Osteoblast (primary cell): ENCODE measurements around the gene DEF6. TPM values are rescaled to one million over a fixed set of nuclear protein-coding genes. Genes with fewer than 3 reads are reported as not detected.

Experiments used
- DNase-seq: peaks from one replicate; pipeline ENCODE4 v3.0.0; 2011; ENCODE audit warnings: low spot score, mixed read lengths; ENCODE audit not compliant: insufficient read length; ENCODE audit errors: missing footprints
- H2AFZ ChIP-seq: 2 replicates; pipeline ENCODE4 v1.6.0; 2011; ENCODE audit warnings: mild to moderate bottlenecking, low read length
- H3K27ac ChIP-seq: 2 replicates; pipeline ENCODE4 v1.5.1; 2011; ENCODE audit warnings: mild to moderate bottlenecking, low read depth, low read length, moderate library complexity
- H3K27me3 ChIP-seq: 2 replicates; pipeline ENCODE4 v1.6.0; 2012; ENCODE audit warnings: mild to moderate bottlenecking, control low read depth, inconsistent platforms, low read length, moderate library complexity; ENCODE audit not compliant: insufficient read depth
- H3K36me3 ChIP-seq: 2 replicates; pipeline ENCODE4 v1.5.1; 2011; ENCODE audit warnings: mild to moderate bottlenecking, low read length, control low read depth, moderate library complexity; ENCODE audit not compliant: insufficient read depth
- H3K4me1 ChIP-seq: 2 replicates; pipeline ENCODE4 v1.5.1; 2011; ENCODE audit warnings: mild to moderate bottlenecking, low read length, control low read depth, moderate library complexity; ENCODE audit not compliant: insufficient read depth
- H3K4me2 ChIP-seq: 2 replicates; pipeline ENCODE4 v1.6.0; 2011; ENCODE audit warnings: mild to moderate bottlenecking, low read length; ENCODE audit not compliant: insufficient read depth
- H3K4me3 ChIP-seq: fragments of 200-600 bp; sonication (generic); 3 replicates; pipeline ENCODE4 v1.5.1; 2012; ENCODE audit warnings: mild to moderate bottlenecking, low read length, inconsistent platforms; ENCODE audit not compliant: insufficient read depth
- H3K79me2 ChIP-seq: 2 replicates; pipeline ENCODE4 v1.6.0; 2012; ENCODE audit warnings: mild to moderate bottlenecking, low read length, control low read depth, inconsistent platforms; ENCODE audit not compliant: insufficient read depth
- H3K9me3 ChIP-seq: 2 replicates; pipeline ENCODE4 v1.5.1; 2011; ENCODE audit warnings: low read depth, low read length, control low read depth
- H4K20me1 ChIP-seq: 2 replicates; pipeline ENCODE4 v1.6.0; 2012; ENCODE audit warnings: mild to moderate bottlenecking, low read length, control low read depth; ENCODE audit not compliant: insufficient read depth
- total RNA-seq: library from RNA; depleted of rRNA; stranded (reverse); fragments of >200 nt; gene quantifications from 2 replicates; pipeline ENCODE4 v1.2.3, GENCODE V29; 2012
- TF ChIP-seq, protein P1 (sequence below): IDR thresholded peaks from 2 replicates; pipeline ENCODE4 v1.5.1; 2011; ENCODE audit warnings: mild to moderate bottlenecking, low read depth, low read length, moderate library complexity; ENCODE audit errors: extremely low read depth

DEF6 gene
- total RNA-seq, 1 donor, result 0.72 TPM

DNA sequence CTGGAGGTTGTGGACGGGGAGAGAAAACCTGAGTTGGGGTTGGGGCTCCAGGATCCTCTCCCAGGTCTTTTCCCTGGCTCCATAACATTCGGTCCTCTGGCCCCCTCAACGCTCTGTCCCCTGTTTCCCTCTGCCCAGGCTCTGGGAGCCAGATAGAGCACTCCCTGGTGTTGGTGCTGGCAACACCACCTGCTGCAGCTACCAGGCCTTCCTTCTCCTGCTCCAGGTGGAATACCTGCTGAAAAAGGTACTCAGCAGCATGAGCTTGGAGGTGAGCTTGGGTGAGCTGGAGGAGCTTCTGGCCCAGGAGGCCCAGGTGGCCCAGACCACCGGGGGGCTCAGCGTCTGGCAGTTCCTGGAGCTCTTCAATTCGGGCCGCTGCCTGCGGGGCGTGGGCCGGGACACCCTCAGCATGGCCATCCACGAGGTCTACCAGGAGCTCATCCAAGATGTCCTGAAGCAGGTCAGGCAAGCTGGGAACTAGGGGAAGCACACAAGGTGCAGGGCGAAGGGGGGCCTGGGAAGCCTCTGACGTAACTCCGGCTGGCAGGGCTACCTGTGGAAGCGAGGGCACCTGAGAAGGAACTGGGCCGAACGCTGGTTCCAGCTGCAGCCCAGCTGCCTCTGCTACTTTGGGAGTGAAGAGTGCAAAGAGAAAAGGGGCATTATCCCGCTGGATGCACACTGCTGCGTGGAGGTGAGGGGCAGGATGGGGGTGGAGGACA is 14.6 kb downstream of the DEF6 start:
- H3K79me2 ChIP-seq, result no peaks in the 10 kb centered on the region
- H3K4me1 ChIP-seq, result no peaks in the 10 kb centered on the region
- no peaks in the 10 kb centered on the region for H3K9me3 ChIP-seq
- peaks cover 7% of the 10 kb centered on the region for H3K27me3 ChIP-seq
- DNase-seq, result peak; percentile 52
- no peaks in the 10 kb centered on the region for H3K36me3 ChIP-seq
- H3K4me3 ChIP-seq, result no peak overlapping the region
- H4K20me1 ChIP-seq, result no peaks in the 10 kb centered on the region
- no peak overlapping the region for H3K27ac ChIP-seq
- no peak overlapping the region for H2AFZ ChIP-seq
- TF ChIP-seq, protein P1, sequence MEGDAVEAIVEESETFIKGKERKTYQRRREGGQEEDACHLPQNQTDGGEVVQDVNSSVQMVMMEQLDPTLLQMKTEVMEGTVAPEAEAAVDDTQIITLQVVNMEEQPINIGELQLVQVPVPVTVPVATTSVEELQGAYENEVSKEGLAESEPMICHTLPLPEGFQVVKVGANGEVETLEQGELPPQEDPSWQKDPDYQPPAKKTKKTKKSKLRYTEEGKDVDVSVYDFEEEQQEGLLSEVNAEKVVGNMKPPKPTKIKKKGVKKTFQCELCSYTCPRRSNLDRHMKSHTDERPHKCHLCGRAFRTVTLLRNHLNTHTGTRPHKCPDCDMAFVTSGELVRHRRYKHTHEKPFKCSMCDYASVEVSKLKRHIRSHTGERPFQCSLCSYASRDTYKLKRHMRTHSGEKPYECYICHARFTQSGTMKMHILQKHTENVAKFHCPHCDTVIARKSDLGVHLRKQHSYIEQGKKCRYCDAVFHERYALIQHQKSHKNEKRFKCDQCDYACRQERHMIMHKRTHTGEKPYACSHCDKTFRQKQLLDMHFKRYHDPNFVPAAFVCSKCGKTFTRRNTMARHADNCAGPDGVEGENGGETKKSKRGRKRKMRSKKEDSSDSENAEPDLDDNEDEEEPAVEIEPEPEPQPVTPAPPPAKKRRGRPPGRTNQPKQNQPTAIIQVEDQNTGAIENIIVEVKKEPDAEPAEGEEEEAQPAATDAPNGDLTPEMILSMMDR, result no peak
- H3K4me2 ChIP-seq, result no peak overlapping the region

DNA sequence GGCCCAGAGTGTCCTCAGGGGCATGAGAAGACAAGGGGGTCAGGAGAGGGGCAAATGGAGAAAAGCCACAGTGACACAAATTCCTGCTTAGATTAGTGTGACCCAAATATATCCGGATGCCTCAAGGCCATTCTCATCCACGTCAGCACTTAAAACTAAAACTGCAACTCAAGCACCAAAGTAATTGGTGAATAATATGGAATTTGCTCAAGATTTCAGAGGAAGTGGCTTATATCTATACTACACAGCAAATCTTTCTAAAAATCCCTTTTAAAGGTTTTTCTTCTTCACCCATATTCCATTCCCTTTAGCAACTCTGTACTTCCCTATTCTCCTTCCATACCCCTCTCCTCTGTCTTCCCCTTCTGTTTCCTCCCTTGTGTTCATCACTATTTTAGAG is 15.2 kb downstream of the DEF6 start:
- Histone ChIP-seq H3K4me1 (peaks cover 2% of the 10 kb centered on the region), H3K36me3 (no peaks in the 10 kb centered on the region), H3K4me2 (no peak overlapping the region), H3K27ac (no peak overlapping the region), H3K4me3 (no peak overlapping the region), H4K20me1 (no peaks in the 10 kb centered on the region), H2AFZ (no peak overlapping the region), H3K9me3 (no peaks in the 10 kb centered on the region), H3K27me3 (peaks cover 7% of the 10 kb centered on the region), H3K79me2 (no peaks in the 10 kb centered on the region)
- DNase-seq, result no peak
- TF ChIP-seq, protein P1, result no peak

DNA sequence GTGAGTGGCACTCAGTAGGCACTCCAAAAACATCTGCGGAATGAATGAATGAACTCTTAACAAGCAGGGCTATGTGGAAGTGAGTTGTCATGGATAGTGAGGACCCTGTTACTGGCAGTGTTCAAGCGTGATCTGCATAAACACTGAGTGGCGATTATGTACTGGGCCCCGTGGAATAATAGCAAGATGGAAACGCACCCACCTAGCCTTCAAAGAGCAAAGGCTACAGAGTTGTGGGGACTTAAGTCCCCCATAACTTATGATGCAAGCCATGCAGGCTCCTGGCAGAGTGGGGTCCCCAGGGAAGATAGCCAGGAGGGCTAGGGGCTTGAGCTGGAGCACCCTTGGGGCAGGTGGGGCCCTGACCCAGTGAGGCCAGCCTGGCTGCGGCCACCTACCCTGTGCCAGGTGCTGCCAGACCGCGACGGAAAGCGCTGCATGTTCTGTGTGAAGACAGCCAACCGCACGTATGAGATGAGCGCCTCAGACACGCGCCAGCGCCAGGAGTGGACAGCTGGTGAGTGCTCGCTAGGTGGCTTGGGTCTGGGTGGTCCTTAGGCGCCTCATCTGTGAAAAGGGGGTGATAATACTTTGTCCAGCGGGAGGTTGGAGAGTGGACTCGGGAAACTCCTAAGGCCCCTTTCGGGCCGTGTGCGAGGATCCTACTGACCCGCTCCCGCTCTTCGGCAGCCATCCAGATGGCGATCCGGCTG is 20.0 kb downstream of the DEF6 start:
- H4K20me1 ChIP-seq, result no peaks in the 10 kb centered on the region
- H3K9me3 ChIP-seq, result no peaks in the 10 kb centered on the region
- no peaks in the 10 kb centered on the region for H3K36me3 ChIP-seq
- H3K4me1 ChIP-seq, result peaks cover 9% of the 10 kb centered on the region
- H3K79me2 ChIP-seq, result no peaks in the 10 kb centered on the region
- H3K27me3 ChIP-seq, result no peaks in the 10 kb centered on the region
- H3K4me3 ChIP-seq, result peak overlapping the region; percentile 69
- TF ChIP-seq, protein P1, result no peak
- peak; percentile 26 for DNase-seq
- H3K27ac ChIP-seq, result no peak overlapping the region
- peak overlapping the region; percentile 87 for H2AFZ ChIP-seq
- H3K4me2 ChIP-seq, result peak overlapping the region; percentile 91
